Ramos (cell line): ENCODE data around the gene INHA.

Source experiments
- in situ Hi-C: fragments of 300-500 bp; cut with MboI; formaldehyde crosslinking; loops from one replicate; pipeline ENCODE4 v1.14.3; 2022; ENCODE audit warnings: low sequenced_read_pairs; ENCODE audit not compliant: unreplicated experiment

The INHA gene

GRCh38 chr2:219603771-219604170 lies 31.7 kb downstream of the INHA start:
- in situ Hi-C loops: no loop called here

- in situ Hi-C loops: no loop called here
Observed at GRCh38 chr2:219605607-219605954, 33.5 kb downstream of the INHA start.

- in situ Hi-C loops: no loop called here
Observed at GRCh38 chr2:219607931-219608330, 35.8 kb downstream of the INHA start.

- in situ Hi-C loops: no loop called here
Observed at GRCh38 chr2:219608399-219608964, 36.4 kb downstream of the INHA start.

GRCh38 chr2:219609149-219609750 lies 37.1 kb downstream of the INHA start:
- in situ Hi-C loops: no loop called here

GRCh38 chr2:219611306-219611705 lies 39.2 kb downstream of the INHA start:
- in situ Hi-C loops: no loop called here

- in situ Hi-C loops: no loop called here
Observed at GRCh38 chr2:219611866-219612576, 39.9 kb downstream of the INHA start.

- in situ Hi-C loops: no loop called here
Observed at GRCh38 chr2:219612577-219613286, 40.6 kb downstream of the INHA start.

GRCh38 chr2:219613461-219614070 lies 41.5 kb downstream of the INHA start:
- in situ Hi-C loops: no loop called here

GRCh38 chr2:219614076-219614860 lies 42.2 kb downstream of the INHA start:
- in situ Hi-C loops: no loop called here

- in situ Hi-C loops: no loop called here
Observed at GRCh38 chr2:219615036-219615435, 42.9 kb downstream of the INHA start.

- in situ Hi-C loops: no loop called here
Observed at GRCh38 chr2:219615894-219616293, 43.8 kb downstream of the INHA start.

GRCh38 chr2:219616550-219616949 lies 44.4 kb downstream of the INHA start:
- in situ Hi-C loops: no loop called here

- in situ Hi-C loops: no loop called here
Observed at GRCh38 chr2:219618733-219619122, 46.6 kb downstream of the INHA start.

GRCh38 chr2:219619235-219619634 lies 47.1 kb downstream of the INHA start:
- in situ Hi-C loops: no loop called here

- in situ Hi-C loops: no loop called here
Observed at GRCh38 chr2:219620546-219620945, 48.4 kb downstream of the INHA start.

- in situ Hi-C loops: no loop called here
Observed at GRCh38 chr2:219621935-219622334, 49.8 kb downstream of the INHA start.

GRCh38 chr2:219622472-219622871 lies 50.4 kb downstream of the INHA start:
- in situ Hi-C loops: no loop called here

- in situ Hi-C loops: no loop called here
Observed at GRCh38 chr2:219624565-219624964, 52.5 kb downstream of the INHA start.

GRCh38 chr2:219625179-219625578 lies 53.1 kb downstream of the INHA start:
- in situ Hi-C loops: no loop called here
